HG02610 (cell line): ENCODE results near the gene TMEM214.
A peak's percentile ranks its signal among the peaks of the same experiment; 100 is the strongest.

Experiments used
- ATAC-seq: cut with Tn5 transposase; IDR thresholded peaks from one replicate; pipeline ENCODE4 v1.9.1; 2021; ENCODE audit warnings: mild to moderate bottlenecking, moderate library complexity; ENCODE audit not compliant: unreplicated experiment

TMEM214 gene

DNA sequence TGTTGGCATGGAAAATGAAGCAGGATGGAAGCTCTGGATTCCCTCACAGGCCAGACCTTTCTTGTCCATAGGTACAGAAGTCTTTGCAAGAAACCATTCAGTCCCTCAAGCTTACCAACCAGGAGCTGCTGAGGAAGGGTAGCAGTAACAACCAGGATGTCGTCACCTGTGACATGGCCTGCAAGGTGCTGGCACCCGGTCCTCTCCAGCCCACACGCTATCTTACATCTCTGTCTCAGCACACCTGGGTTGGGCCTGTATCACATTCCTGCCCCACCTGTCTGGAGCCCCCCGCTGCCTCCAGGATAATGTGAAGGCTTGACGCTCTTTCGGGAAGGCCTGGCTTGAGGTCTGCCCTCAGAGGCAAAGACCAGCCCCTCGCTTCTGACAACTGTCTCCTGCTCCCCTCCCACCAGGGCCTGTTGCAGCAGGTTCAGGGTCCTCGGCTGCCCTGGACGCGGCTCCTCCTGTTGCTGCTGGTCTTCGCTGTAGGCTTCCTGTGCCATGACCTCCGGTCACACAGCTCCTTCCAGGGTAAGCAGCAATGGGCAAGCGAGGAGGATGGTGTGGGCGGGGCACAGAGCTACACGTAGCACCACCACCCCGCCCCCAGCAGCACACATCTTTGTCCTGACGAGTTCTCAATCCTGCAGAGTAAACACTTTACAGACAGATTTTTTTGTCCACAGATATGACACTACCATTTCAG, 6.0 kb downstream of the TMEM214 start:
- ATAC-seq = no peak

DNA sequence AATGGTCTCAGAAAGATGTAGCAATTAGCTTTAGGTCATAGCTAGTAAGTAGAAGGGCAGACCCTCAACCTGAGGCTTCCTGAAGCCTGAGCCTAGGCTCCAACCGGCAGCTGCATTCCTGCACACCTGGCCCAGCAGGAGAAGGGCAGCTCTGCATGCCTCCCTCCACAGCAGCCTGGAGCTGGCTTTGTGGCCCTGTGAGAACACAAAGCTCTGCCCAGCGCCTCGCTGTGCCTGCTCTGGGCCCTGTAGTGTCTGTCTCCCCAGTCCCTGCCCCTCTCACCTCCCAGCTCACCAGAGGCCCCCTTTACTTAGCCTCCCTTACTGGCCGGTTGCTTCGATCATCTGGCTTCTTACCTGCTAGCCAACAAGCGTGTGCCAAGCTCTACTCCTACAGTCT, 6.7 kb downstream of the TMEM214 start:
- no peak for ATAC-seq

DNA sequence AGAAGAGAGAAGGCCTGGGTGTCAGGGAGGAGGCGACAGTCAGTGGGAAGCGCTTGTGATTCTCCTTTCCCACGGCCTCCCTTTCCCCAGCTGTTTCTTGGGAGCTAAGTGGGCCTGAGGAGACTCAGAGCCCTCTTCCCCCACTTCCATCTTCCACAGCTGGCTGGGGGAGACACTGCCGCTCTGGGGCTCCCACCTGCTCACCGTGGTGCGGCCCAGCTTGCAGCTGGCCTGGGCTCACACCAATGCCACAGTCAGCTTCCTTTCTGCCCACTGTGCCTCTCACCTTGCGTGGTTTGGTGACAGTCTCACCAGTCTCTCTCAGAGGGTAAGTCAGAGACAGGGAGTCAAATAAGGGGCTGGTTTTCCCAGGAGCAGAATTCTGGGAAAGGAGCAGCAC, 7.1 kb downstream of the TMEM214 start:
- ATAC-seq = no peak

DNA sequence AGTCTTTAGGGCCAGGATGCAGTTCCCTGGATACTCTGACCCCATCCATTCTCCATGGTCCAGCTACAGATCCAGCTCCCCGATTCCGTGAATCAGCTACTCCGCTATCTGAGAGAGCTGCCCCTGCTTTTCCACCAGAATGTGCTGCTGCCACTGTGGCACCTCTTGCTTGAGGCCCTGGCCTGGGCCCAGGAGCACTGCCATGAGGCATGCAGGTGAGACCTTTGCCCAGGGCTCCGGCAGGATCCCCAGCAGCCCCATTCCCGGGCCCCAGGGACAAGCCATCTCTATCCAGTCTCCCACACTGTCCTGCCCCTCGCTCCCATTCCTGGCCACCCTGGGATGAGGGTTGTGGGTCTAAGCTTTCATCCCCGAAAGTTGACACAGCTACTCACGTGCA, 7.5 kb downstream of the TMEM214 start:
- ATAC-seq = no peak

DNA sequence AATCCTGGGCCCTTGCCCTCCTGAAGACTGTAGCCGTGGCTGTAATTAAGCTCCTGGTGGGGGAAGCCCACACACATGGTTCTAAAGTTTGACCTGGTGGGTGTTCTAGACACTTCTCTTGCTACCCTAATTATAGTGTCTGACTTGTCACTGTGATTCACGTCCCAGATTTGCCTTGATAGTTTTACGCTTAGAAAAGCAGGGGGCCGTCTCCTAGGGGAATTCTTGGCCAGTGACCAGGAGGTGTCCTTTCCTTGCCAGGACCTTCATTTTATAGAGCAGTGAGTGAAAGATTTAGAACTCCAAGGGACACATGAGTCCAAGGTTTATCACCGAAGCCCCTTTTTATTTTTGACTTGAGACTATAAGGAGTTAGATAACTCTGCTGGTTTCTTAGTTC, 9.0 kb downstream of the TMEM214 start:
- no peak for ATAC-seq

DNA sequence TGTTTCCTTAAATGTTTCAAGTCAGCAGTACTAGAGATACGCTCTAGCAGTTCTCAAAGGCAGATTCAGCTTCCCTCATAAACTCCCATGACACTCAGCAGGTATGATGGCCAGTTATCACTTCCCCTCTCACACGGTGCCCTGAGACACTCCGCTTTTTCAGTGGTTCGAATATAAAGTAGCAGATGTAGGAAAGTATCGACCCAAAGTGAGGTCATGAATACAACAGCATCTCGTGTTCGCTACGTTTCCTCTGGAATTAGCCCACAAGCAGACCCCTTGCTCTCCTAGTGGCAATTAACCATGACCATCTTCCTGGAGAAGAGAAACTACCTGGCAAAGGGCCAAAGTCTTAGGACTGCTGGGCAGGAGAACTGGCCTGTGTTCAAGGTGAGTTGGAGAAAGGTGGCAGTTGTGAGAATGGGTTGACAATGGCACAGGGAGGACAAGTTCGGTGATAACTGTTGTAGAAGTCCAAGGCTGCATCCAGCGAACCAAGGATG, 9.4 kb downstream of the TMEM214 start:
- ATAC-seq = no peak

DNA sequence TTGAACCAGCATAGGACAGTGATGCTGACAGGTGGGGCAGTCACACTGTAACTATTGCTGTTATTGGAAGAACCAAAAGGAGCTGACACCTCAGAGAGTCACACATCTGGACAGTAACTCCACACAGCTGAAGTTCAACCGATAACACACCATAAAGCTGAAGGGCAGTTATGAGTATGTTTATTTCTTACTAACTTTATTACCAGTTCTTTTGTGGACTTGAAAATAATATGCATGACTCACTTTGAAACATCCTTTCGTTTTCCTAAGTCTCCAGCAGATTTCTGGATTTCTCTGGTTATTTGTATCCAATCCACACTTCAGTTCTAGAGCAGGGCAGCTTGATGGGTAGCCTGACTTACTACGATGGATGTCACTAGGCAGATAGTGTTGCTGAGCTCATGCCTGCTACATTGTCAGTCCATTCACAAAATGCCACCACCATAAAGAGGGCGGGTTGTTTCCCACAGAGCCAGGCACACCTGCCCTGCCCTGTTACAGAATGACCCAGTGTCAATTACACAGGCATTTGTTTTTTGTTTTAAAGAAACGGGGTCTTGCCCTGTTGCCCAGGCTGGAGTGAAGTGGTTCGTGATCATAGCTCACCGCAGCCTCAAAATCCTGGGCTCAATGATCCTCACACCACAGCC, 10.3 kb downstream of the TMEM214 start:
- no peak for ATAC-seq

DNA sequence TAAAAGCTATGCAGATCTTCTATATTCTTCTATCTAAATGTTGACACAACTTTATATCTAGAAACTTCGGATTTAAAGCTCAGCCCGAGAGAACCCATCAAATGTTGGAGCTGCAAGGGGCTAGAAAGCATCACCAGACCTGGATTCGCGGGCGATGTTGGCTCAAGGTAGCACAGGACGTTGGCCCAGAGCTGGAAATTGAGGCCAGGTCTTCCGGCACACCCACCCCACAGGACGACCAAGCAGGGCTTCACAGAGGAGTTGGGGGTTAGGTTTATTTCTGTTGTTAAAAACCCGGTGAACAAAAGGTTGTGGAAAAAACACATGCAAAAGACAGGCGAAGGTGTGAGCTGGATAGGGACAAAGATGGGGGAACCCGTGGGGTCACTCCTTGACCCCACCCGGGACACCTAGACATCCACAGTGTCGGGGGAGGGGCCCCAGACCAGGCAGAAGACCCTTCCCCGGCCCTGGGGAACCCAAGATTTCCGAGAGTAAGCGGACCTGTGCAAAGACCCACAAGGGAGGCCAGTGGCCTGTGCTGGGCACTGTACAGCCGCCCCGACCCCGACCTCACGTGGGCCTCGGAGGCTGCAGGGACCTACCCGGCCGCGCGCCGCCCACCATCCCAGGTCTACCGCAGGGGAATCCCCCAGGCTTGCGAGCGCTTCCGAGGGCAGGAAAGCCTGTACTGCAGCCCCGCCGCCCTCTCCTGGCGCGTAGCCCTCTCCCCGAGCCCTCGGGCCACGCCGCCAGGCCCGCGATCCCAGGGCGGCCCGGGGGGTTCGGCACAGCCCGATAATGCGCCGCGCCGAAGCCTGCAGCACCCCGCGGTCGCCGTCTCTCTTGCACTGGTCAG, 16.9 kb downstream of the TMEM214 start:
- ATAC-seq = peak; percentile 25

DNA sequence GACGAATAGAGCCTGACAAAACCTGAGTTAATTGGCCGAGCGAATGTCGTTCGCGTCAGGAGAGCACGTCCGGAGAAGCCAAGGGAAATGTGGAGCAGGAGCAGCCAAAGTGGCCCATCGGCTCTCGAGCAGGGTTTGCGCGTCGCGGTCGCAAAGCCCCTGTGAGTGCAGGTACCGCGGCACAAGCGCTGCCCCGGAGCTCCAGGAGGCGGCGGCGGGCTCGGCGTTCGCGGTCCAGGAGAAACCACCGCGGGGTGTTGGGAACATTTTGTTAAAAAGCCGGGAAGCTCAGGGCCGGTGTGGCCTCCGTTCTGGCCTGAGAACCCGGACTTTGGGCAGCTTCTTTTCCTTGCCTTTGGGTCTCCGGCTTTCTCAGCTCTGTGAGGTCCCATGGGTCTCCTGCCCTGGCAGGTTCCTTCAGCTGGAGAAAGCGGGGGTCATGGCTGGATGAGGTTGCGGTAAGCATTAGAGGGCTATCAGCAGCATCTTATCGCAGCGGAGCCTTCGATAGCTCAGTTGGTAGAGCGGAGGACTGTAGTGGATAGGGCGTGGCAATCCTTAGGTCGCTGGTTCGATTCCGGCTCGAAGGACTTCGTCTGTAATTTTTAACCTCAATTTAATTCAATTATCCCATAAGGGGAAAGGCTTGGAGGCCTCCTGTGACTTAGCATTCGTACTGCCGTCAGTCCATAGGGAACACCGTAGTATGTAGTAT, 17.7 kb downstream of the TMEM214 start:
- peak; percentile 70 for ATAC-seq

DNA sequence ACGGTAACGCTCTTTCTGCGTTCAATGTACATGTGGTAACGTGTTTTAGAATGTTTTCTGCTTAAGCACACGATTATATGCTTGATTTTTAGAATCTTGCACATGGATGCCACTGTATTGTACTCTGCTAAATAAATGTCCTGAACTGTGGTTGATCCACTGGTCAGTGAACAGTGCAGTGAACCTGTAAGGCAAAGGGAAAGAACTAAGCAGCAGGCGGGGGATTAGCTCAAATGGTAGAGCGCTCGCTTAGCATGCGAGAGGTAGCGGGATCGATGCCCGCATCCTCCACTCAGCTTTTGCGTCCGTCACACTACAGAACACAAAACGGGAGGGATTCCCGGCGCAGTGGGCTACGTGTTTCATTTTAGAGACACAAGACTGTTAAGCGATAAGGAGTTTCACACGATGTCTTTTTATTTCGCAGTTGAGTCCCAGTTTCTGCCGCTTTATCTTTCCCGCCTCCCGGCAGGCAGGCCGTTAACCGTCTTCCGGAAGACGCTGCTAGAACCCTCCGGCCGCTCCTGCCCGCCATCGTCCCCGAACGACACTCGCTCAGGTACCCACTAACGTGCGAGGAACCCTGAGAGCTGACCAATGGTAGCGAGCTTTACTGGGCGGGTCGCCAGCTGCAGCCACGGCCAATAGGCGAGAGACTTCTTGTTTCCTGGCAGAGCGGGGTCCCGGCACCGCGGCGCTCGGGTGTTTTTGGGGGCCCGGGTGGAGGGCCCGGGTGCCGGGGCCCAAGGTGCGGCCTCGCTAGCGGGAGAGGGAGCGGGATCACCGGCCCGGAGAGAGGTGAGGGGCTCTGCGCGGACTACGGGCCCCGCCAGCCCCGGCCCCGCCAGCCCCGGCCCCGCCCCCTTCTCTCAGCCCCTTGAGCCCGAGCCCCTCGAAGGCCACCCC, 18.5 kb downstream of the TMEM214 start, which contains the start of gene AGBL5:
Gene AGBL5, plus strand, starts transcription at position 673 of the 906 bp plus-strand sequence. CDS start 1,291 bp downstream, outside the sequence.
- ATAC-seq = peak; percentile 67

DNA sequence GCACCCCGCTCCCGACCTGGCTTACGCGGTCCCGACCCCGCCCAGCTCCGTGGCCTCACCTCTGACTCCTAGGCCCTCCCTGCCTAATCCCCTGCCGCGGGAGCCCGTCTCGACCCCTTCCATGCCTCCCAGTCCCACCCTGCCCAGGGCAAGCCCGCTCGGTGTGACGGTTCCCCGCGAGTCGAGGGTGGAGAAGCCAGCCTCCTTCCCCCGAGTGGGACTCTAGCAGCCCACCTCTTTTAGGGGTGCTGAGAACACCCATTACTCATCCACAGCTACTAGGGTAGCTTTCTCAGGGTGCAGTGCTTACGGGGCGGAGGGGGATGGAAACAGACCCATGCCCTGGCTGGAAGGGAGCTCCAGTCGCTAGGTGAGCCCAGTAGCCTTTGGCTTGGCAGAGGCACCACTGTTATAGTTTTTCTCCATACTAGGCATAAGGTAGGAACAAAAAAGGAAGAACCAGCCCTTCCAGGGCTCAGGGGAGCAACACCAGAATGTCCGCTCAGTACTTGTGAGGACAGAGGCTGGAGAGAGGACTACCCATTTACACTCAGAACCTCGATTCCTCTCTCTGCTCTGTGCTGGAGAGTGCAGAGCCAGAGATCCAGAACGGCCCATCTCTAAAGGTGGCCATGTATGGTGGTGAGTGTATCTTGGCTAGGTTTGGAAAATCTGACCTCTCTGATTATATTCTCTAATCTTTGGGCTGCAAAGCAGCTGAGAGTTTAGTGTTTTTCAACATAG, 19.3 kb downstream of the TMEM214 start:
- no peak for ATAC-seq

DNA sequence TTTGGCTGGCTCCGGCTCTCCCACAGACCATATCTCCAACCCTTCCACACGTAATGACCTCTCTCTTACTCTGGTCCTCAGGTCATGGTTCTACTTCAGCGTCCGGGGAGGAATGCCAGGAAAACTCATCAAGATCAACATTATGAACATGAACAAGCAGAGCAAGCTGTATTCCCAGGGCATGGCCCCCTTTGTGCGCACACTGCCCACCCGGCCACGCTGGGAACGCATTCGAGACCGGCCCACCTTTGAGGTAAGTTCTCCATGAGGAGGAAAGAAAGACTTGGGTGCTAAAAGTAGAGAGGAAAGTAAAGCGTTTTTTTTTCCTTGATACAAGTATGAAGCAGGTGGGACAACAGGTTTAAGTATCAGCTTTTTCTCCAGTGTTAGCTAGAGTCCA, 20.6 kb downstream of the TMEM214 start:
- no peak for ATAC-seq

DNA sequence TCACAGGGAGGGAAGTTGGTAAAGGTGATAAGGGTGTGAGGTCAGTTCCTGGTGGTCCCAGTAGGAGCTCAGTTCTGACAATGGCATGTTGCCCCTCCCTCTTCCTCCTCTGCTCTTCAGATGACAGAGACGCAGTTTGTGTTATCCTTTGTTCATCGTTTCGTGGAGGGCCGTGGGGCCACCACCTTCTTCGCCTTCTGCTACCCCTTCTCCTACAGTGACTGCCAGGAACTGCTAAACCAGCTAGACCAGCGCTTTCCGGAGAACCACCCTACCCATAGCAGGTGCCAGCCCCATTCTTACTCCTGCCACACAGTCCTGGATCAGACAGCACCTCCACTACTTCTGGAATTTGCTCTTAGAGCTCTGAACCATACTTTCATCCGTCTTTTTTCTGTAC, 21.0 kb downstream of the TMEM214 start:
- ATAC-seq = no peak

DNA sequence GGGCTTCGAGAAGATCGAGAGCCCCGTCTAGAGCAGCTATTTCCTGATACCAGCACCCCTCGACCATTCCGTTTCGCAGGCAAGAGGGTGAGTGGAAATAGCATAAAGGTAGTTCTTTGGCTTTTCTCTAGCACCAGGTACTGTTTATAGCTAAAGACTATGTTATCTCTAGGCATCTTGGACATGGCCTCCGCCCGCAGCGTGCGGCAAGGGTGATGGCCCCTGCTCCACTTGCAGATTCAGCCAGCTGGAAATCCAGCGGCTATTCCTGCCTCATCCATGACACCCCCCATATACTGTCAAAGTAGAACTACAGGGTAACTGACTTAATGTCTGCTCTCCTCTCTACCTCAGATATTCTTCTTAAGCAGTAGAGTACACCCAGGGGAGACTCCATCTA, 22.0 kb downstream of the TMEM214 start:
- ATAC-seq = no peak

DNA sequence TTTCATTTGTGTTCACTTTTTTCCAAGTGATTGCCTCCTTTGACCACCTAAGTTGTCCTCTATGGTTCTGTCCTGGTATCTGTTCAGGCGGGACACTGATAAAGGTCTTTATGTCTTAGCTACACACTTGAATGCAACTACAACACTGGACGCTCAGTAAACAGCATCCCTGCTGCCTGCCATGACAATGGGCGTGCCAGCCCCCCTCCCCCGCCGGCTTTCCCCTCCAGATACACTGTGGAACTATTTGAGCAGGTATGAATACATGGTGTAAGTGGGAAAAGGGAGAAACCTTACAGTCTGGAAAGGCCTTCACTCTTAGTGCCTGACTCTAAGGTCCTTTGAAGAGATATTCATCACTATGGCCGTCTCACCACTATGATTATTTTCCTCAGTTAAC, 24.4 kb downstream of the TMEM214 start:
- ATAC-seq = no peak

DNA sequence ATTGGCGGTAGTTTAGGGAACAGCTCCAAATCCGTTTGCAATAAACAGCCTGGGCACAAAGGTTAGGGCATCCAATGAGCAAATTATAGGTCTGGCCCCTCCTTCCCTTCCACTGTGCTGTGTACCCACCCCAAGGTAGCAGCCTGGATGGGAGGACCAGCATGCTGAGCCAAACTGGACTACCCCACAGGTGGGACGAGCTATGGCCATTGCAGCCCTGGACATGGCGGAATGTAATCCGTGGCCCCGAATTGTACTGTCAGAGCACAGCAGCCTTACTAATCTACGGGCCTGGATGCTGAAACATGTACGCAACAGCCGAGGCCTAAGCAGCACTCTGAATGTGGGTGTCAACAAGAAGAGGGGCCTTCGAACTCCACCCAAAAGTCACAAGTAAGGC, 25.4 kb downstream of the TMEM214 start:
- no peak for ATAC-seq

DNA sequence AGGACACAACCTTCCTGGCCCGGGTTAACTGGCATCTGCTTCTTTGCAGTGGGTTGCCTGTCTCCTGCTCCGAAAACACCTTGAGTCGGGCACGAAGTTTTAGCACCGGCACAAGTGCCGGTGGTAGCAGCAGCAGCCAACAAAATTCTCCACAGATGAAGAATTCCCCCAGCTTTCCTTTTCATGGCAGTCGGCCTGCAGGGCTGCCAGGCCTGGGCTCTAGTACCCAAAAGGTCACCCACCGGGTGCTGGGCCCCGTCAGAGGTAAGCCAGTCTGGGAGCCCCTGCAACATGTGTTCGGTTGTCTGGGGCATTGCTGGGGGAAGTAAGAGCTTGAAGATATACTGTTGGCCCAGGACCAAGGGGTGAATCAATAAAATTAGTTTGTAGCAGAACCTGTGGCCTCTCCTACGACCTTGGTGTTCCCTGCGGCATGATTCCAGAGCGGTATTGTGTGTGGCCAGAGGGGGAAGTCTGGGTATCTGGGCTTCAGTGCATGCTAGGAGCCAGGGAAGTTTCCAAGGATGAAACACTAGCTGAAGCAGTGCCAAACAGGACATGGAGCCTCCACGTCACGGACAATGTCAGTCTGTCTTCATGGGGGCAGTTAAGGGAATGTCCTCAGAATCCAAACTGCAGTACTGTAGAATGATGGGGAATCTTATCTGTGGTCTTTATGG, 26.5 kb downstream of the TMEM214 start:
- no peak for ATAC-seq

DNA sequence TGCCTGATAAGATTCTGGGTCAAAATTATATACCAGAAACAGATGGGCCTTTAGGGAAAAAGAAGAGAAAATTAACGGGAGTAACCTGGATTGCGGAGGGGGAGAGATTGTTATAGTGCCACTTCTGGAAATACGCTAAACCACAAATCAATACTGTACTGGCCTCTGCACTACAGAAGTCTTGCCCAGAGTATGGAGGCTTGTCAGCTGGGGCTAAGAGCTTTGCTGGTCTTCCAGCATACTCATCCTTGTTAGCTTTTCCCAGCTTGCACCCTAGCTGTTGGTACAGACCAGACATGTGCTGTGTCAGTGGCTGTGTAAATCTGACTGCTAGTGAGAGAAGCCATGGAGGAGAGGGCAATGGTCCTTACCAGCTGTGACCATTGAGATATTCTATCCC, 27.6 kb downstream of the TMEM214 start:
- ATAC-seq = no peak

DNA sequence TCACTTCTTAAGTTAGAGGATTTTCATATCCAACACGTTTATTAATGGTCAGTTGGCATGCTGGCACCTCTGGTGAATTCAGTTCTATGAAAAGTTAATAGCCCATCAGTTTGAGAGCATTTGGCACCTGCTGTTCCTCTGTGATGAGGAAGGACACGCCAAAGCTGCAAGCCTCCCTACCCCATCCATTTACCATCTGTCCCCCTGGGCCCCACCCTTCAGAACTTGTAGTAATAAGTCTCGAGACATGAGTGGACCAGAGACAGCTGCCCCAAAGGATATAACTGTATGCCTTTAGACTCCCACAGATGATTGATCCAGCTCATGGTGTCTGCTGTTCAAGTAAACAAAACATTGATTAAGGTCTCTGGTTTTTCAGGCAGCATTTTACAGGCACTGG, 32.4 kb downstream of the TMEM214 start:
- ATAC-seq = no peak
